T-helper 17 cell (primary cell): Measurements from ENCODE around the gene YPEL3. TPM values are rescaled to one million over a fixed set of nuclear protein-coding genes. Genes with fewer than 3 reads are reported as not detected.

ENCODE experiments used
- ATAC-seq: fragments of 150-1000 bp; cut with Tn5 transposase; 2 replicates; pipeline ENCODE4 v1.10.0; 2021; ENCODE audit warnings: mild to moderate bottlenecking, moderate library complexity
- DNase-seq, 3 donors: peaks; one replicate each; pipeline versions ENCODE4 v3.0.0 to v3.0.0-alpha.2; 2020 to 2021
- H3K9me3 ChIP-seq: one replicate; pipeline ENCODE4 v1.7.0; 2013; ENCODE audit warnings: low read length, mild to moderate bottlenecking; ENCODE audit not compliant: control insufficient read depth, poor library complexity, severe bottlenecking
- H3K27ac Mint-ChIP-seq: one replicate; pipeline ENCODE4 v1.8.0; 2022; ENCODE audit warnings: mild to moderate bottlenecking, moderate library complexity, mixed read lengths
- H3K27me3 Mint-ChIP-seq: one replicate; pipeline ENCODE4 v1.8.0; 2022; ENCODE audit warnings: mixed read lengths
- H3K36me3 Mint-ChIP-seq: one replicate; pipeline ENCODE4 v1.8.0; 2022; ENCODE audit warnings: low read depth, mixed read lengths
- H3K4me1 Mint-ChIP-seq: one replicate; pipeline ENCODE4 v1.8.0; 2022; ENCODE audit warnings: mild to moderate bottlenecking, mixed read lengths
- H3K4me3 Mint-ChIP-seq: one replicate; pipeline ENCODE4 v1.8.0; 2022; ENCODE audit warnings: mild to moderate bottlenecking, moderate library complexity, mixed read lengths
- total RNA-seq, 4 donors: library from RNA in 2 of 4; stranded (reverse) in 2 of 4; gene quantifications; one replicate each; pipeline ENCODE4 v1.2.3 and lab custom pipeline; 2022 to 2026

The YPEL3 gene
- total RNA-seq, 2 donors from 2014 or later: 94.9 to 131 TPM

DNA sequence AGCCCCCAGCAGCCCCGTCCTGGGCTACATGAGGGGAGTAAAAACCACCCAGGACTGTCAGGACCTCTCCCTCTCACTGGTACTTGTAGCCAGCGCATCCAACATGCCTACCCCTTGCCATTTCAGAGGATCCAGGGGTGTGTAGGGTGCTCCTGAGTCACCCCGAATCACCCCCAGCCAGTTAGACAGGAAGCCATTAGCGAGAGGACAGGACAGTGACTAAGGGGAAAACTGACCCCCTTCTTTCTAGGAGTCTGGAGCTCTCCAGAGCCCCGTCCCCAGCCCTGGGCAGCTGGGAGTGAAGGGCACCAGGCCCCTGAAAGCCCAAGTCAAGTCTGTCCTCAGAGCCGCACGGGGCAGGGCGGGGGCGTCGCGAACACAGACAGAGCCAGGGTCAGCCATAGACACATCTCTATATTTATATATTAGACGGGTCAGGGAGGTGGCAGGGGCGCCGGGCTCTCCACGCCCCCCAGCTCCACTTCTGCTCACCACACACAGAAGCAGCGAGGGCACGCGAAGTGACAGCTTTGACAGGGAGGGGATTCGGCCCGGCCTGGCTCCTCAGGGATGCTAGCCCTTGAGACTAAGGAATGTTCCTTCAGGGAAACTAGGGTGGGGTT, 17.8 kb upstream of the YPEL3 start:
- no peak overlapping the region for H3K27ac Mint-ChIP-seq
- ATAC-seq (no peak), DNase-seq (no peak)
- H3K4me1 Mint-ChIP-seq: peaks cover 18% of the 10 kb centered on the region
- no peaks in the 10 kb centered on the region for H3K27me3 Mint-ChIP-seq
- peak overlapping the region; percentile 43 for H3K4me3 Mint-ChIP-seq
- H3K36me3 Mint-ChIP-seq: peaks cover 2% of the 10 kb centered on the region
- H3K9me3 ChIP-seq: no peaks in the 10 kb centered on the region

DNA sequence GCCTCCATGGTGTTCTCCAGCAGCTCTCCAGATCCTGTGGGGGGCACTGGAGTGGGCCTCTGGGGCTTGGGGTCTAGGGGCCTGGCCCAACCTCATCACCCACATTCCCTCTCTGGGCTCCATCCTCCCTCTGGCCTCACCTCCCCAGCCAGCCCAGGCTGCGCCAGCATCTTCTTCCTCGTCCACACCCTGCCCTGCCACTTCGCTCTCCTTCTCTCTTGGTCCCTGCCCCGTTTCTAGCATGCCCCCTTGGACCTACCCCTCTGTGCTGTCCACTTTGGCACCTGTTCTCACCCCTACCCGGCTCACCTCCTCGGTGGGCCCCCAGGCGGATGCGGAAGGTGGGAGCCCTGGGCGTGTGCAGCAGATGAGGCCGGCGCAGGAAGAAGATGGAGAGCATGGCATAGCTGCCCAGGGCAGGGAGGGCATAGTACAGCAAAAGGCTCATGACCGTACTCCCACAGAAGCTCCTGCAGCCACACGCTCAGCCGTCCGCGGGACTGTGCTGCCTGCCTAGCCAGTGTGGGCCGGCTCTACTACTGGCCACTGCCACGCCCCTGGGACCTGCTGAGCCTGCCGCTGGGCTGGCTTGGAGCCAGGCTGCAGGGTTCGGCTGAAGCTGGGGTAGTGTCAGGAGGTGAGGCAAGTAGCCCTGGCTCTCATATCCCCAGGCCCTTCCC, 17.2 kb upstream of the YPEL3 start, which contains the start of gene GDPD3:
Gene GDPD3 (minus strand): TSS at position 507 of the 680 bp plus-strand sequence. CDS start 59 bp downstream, at position 448.
- Mint-ChIP-seq H3K27ac (peak within 1 kb of the TSS; percentile 21), H3K4me1 (peaks cover 18% of the 10 kb centered on the region), H3K4me3 (peak within 1 kb of the TSS; percentile 43), H3K27me3 (no peaks in the 10 kb centered on the region), H3K36me3 (peaks cover 2% of the 10 kb centered on the region)
- no peak for ATAC-seq
- no peaks in the 10 kb centered on the region for H3K9me3 ChIP-seq
- no peak for DNase-seq

DNA sequence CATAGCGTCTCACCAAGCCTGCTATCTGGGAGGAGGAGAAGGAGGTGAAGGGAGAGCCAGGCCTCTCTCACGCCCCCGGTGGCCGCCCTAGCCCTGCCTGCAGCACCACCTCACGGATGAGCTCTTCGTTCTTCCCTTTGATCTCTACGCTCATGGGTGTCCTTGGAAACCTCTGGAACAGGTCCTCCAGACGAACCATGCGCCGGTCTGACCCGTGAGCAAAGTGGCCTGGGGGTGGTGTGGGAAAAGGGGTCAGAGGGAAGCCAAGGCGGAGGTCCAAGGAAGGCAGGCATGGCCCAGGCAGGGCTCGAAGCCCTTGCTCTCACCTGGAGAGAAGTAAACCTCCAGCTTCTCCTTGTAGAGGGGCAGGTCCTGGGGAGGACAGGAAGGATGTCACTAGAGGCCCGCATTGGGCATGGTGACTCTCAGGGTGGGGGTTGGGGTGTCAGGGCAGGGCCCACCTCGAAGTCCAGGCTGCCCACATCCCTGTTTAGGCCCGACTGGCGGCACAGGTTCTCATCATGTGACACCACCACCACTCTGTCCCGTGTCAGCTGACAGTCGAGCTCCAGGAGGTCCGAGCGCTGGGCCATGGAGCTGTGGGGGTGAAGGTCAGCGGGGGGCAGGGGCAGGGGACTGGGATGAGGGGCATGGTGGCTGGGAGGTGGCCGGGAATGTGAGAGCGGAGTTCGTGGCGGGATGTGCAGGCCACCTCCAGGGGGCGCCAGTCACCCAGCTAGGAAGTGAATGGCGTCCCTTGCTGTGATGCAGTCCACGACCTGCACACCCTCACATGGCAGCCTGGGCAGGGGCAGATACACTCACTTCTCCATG, 16.4 kb upstream of the YPEL3 start:
- H3K9me3 ChIP-seq: no peaks in the 10 kb centered on the region
- Mint-ChIP-seq H3K27me3 (no peaks in the 10 kb centered on the region), H3K4me3 (no peak overlapping the region), H3K4me1 (peaks cover 18% of the 10 kb centered on the region), H3K27ac (peak overlapping the region; percentile 21), H3K36me3 (peaks cover 2% of the 10 kb centered on the region)
- DNase-seq: peak; percentile 31 to 44 (median 42)
- ATAC-seq: peak; percentile 38

DNA sequence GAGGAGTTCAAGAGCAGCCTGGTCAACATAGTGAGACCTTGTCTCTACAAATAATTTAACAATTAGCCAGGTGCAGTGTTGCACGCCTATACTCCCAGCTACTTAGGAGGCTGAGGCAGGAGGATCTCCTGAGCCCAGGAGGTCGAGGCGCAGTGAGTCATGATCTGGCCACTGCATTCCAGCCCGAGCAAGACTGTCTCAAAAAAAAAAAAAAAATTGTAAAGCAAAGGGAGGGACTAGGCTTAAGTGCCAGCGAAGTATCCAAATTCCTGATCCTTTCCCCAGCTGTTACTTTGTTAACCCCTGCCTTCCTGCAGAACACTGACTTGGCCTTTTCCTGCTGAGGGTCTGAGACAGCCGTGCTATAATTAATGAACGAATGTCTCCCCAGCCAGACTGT, 14.6 kb upstream of the YPEL3 start:
- Mint-ChIP-seq H3K27ac (no peak overlapping the region), H3K36me3 (peaks cover 2% of the 10 kb centered on the region), H3K4me3 (no peak overlapping the region), H3K27me3 (no peaks in the 10 kb centered on the region), H3K4me1 (peaks cover 18% of the 10 kb centered on the region)
- DNase-seq (no peak), ATAC-seq (no peak)
- H3K9me3 ChIP-seq: no peaks in the 10 kb centered on the region

DNA sequence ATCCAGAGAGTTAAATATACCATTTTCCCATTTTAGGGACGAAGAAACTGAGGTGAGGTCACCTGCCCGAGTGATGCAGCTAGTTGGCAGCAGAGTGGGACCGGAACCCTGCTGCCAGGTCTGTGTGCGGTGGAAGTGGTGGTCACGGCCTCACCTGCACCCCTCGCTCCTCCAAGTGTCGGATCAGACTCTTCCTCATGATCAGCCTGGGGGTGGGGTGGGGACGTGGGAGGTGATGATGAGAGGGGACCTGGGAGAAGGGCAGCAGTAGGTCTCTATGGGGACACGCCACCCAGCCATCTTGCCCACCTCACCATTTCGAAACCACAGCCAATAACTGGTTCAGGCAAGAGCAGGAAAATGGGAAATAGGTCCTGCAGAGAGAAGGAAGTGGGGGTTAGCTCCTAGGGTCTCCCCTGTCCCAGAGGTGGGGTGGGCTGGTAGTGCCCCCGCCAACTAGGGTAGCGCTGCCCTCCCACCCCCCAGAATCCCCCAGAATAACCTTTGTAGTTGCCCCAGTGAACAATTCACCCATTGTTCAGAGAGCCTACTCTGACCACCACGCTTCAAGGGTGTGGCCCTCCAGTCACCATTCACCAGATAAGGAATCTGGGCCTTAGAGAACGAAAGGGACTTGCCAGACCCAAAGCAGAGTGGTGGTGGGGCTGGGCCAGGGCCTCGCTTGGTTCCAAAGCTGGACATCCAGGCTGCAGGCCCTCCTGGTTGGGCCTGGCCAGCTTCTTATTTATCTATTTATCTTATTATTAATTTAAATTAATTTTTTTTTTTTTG, 12.2 kb upstream of the YPEL3 start:
- DNase-seq (no peak), ATAC-seq (no peak)
- H3K36me3 Mint-ChIP-seq: peaks cover 6% of the 10 kb centered on the region
- H3K4me1 Mint-ChIP-seq: peaks cover 6% of the 10 kb centered on the region
- H3K4me3 Mint-ChIP-seq: no peak overlapping the region
- H3K27me3 Mint-ChIP-seq: no peaks in the 10 kb centered on the region
- H3K27ac Mint-ChIP-seq: no peak overlapping the region
- H3K9me3 ChIP-seq: no peaks in the 10 kb centered on the region

DNA sequence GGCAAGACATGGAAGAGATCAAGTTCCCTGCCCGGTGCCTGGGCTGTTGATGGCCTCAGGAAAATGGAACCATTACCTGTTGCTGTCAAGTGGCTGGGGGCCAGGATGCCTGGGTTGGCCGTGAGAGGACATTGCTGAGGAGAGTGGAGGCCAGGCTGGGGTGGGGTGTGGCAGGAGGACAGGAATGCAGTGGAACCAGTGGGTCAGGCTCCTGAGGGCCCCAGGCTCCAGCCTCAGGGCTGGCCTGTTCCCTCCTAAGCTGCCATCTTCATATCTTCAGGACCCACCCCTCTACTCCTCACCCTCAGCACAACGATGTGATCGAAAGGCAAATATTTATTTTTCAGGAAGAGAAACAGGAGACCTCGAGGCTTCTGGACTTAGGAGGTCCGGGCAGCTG, 8.5 kb upstream of the YPEL3 start:
- no peaks in the 10 kb centered on the region for H3K27me3 Mint-ChIP-seq
- H3K27ac Mint-ChIP-seq: peak overlapping the region; percentile 67
- no peaks in the 10 kb centered on the region for H3K9me3 ChIP-seq
- DNase-seq: no peak
- no peak overlapping the region for H3K4me3 Mint-ChIP-seq
- ATAC-seq: no peak
- no peaks in the 10 kb centered on the region for H3K4me1 Mint-ChIP-seq
- H3K36me3 Mint-ChIP-seq: peaks cover 5% of the 10 kb centered on the region

DNA sequence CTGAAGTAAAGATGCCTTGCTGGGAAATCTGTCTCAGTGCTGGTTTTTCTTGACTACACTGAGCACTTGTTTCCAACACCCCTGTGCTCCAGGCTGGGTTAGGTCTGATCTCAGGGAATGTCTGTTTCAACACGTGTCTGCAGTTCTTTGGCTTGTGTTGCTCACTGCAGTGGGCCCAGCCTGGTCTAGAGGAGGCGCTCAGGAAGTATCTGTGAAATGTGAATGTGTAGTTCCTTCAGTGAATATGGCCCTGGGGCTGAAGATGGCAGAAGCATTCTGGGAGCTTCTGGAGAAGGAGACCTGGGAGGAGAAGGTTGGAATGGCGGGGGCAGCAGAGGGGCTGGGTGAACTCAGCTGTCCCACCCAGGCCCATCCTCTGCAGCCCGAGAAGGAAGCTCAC, 8.1 kb upstream of the YPEL3 start:
- H3K9me3 ChIP-seq: no peaks in the 10 kb centered on the region
- Mint-ChIP-seq H3K4me1 (no peaks in the 10 kb centered on the region), H3K27me3 (no peaks in the 10 kb centered on the region), H3K27ac (peak overlapping the region; percentile 67), H3K36me3 (peaks cover 5% of the 10 kb centered on the region), H3K4me3 (peak overlapping the region; percentile 59)
- DNase-seq (no peak), ATAC-seq (no peak)

DNA sequence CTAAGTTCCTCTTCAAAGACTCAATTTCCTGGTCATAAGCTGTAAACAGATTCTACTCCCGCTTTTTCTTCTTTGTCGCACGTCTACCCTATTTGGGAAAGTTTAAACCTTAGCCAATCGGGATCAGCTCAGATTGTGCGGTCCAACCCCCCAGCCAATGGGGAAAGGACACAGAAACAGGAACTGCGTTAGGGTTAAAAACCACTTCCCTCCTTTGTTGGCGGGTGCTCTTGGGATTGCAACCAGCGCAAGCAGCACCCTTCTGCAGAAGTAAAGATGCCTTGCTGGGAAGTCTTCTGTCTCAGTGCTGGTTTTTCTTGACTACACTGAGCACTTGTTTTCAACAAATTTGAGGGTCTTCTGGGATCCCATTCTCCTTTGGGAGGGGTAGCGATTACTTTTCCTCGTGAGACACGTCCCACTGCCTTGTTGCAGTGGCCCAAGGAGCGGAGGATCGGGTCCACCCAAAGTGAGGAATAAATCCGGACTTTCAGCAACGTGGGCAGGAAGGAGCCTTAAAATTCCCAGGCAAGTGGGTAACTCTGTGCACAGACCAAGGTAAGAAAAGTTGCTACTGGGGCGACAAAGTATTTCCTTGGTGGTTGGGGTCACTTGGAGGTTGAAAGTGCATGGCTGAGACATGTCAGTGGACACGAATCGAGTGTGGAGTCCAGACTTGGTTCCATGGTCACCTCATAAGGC, 1.0 kb upstream of the YPEL3 start:
- H3K27me3 Mint-ChIP-seq: no peaks in the 10 kb centered on the region
- H3K36me3 Mint-ChIP-seq: peaks cover 4% of the 10 kb centered on the region
- ATAC-seq (no peak), DNase-seq (no peak)
- peaks cover 3% of the 10 kb centered on the region for H3K9me3 ChIP-seq
- H3K4me1 Mint-ChIP-seq: peaks cover 23% of the 10 kb centered on the region
- peak overlapping the region; percentile 43 for H3K4me3 Mint-ChIP-seq
- H3K27ac Mint-ChIP-seq: no peak overlapping the region

DNA sequence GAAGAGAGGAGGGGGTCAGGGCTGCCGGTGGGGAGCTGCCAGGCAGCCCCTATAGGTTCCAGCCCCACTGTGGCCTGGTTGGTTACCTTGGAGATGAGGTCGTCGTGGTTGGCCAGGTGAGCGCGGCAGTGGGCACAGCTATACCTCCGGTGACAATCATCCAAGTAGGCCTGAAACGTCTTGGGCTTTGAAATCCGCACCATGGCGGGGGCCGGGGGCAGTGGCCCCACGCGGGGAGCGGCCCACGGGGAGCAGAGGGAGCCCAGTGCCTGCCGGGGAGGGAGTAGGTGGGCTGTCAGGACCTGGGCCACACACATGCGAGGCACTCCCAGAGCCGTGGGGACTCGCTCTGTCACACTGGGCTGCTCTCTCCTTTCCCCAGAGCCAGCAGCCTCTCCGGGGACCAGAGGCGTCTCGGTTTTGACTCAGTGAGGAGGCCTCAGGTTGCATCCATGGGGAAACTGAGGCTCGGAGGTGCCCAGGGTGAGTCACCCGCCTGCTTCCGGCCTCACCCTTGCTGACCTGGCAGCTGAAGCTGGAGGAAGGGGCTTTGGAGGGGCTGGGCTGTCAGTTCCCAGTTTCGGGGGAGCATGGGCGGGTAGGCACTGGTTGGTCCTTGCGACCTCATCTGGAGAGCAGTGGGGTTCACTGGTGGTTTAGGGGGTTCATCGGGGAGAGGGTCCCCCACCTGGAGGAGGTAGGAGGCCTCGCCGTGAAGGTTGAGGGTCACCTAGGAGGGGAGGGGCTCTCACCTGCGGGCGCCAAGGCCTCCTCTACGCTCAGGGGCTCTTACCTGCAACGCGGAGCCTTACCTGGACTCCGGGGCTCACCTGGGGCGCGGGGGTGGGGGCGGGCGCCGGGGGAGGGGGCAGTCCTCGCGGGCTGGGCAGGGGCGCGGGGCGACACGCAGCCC, 591 bp downstream of the YPEL3 start:
- Mint-ChIP-seq H3K27ac (peak overlapping the region; percentile 92), H3K4me1 (peaks cover 27% of the 10 kb centered on the region), H3K4me3 (peak overlapping the region; percentile 93), H3K27me3 (no peaks in the 10 kb centered on the region), H3K36me3 (peaks cover 4% of the 10 kb centered on the region)
- ATAC-seq (peak; percentile 1), DNase-seq (no peak)
- H3K9me3 ChIP-seq: peaks cover 3% of the 10 kb centered on the region

DNA sequence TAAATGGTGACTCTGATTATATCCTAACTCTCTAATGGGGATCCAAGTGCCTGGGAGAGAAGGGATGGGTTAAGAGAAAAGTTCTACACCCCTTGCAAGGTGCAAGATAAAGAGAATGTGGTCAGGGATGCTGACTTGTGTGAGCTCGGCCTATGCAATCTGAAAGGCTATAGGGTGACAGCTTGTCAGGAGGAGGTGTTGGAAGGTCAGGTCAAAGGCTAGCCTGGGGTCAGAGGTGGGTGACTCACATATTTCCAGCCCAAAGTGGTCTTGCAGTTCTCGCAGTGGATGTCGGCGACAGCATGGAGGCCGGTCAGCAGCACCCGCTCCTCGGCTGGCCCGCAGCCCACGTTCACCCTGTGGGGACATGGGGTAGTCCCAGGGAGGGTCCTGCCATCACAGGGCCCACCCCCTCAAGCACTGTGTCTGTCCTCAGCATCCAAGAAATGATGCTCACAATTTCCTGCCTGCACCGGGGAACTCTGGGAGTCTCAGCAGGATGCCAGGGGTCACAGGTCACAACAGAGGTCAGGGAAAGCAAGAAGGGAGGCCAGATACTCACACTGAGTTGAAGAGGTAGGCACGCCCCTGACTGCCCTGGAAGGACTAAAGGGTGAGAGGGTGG, 1.4 kb downstream of the YPEL3 start:
- peaks cover 3% of the 10 kb centered on the region for H3K9me3 ChIP-seq
- Mint-ChIP-seq H3K27me3 (no peaks in the 10 kb centered on the region), H3K36me3 (peaks cover 4% of the 10 kb centered on the region), H3K27ac (peak overlapping the region; percentile 92), H3K4me3 (peak overlapping the region; percentile 93), H3K4me1 (peaks cover 30% of the 10 kb centered on the region)
- ATAC-seq (no peak), DNase-seq (no peak)

DNA sequence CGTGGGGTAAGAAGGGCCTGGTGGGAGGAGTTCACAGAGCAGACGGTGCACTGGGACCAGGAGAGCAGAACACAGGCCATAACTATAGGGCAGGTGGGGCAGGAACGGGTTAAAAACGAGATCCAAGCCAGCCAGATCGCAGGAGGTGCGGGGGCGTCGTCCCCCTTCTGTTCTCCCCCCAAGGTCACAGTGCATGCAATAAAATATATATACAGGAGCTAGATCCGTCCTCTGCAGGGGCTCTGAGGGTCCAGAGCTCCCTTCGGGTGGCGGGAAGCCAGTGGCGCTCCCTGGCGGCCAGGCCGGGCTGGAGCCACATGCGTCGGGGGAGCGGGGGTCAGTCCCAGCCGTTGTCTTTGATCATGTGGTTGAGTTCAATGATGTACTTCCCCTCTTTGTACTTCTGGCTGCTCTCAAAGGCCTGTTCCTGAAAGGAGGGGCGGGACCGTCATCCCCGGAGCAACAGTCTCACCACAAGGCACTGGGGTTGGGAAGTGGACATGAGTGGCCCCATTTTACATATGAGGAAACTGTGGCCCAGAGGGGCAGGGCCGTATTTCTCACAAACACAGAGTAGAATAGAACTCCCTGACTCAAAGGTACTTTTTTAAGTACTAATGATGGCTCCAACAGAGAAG, 3.5 kb downstream of the YPEL3 start:
- H3K27me3 Mint-ChIP-seq: no peaks in the 10 kb centered on the region

More for the DNA sequence above, 3.5 kb downstream of the YPEL3 start:
- H3K9me3 ChIP-seq: no peaks in the 10 kb centered on the region
- ATAC-seq (peak; percentile 55), DNase-seq (peak; percentile 46 to 62 (median 59))
- Mint-ChIP-seq H3K4me1 (peaks cover 30% of the 10 kb centered on the region), H3K4me3 (peak overlapping the region; percentile 90), H3K27ac (peak overlapping the region; percentile 92), H3K36me3 (peaks cover 4% of the 10 kb centered on the region)
